Stimulated activated CD8-positive, alpha-beta memory T cell treated with anti-CD3 and anti-CD28 coated beads, Interleukin-12 subunit alpha, Interleukin-12 subunit beta, amount 100 ng/mL, for 4 hours (primary cell): ENCODE data around the gene PIGT.
"Not testable (repeated sequence)": the region's sequence is repeated elsewhere in the genome, so short reads cannot be mapped to it uniquely, and the experiment has no call there.

Experiments used
- DNase-seq: peaks from one replicate; pipeline ENCODE4 v3.0.0-alpha.2; 2020; ENCODE audit warnings: low read depth

Gene PIGT

DNA sequence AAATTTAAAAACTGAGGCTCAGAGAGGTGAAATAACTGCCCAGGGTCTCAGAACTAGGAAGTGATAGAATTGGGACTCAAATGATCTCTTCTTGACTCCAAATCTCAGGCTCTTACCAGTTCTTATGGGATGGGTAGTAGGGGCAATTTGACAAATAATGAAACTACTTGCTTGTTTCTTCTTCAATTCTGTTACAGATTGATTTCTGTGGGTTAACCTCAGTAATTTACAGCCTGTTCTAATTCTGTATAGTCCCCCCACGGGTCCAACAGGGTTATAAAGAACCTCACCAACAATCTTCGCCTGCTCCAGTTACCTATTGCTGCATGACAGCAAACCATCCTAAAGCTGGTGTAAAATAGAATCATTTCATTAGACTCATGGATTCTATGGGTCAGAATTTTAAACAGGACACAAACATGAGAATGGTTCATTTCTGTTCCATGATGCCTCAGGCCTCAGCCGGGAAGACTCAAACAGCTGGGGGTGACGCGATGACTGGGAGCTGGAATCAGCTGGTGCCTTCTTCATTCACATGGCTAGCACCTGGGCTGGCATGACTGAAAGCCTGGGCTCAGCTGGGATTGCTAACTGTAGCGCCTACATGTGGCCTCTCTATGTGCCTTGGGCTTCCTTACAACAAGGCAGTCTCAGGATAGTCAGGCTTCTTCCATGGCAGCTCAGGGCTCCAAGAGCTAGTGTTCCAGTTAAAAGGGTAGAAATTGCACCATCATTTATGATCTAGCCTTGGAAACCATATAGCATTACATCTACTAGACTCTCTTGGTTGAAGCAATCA, 47.0 kb downstream of the PIGT start:
- DNase-seq = no peak

DNA sequence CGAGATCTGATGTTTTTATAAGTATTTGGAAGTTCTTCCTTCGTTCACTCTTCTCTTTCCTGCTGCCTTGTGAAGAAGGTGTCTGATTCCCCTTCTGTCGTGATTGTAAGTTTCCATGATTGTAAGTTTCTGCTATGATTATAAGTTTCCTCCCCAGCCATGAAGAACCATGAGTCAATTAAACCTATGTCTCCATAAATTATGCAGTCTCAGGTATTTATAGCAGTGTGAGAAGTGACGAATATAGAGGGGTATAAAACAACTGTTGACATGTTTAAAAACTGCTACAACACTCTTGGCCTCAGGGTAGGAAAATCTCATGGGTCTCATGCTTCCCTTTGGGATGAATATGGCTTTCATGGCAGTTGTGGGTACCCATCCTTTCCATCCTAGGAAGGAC, 47.8 kb downstream of the PIGT start:
- no peak for DNase-seq

DNA sequence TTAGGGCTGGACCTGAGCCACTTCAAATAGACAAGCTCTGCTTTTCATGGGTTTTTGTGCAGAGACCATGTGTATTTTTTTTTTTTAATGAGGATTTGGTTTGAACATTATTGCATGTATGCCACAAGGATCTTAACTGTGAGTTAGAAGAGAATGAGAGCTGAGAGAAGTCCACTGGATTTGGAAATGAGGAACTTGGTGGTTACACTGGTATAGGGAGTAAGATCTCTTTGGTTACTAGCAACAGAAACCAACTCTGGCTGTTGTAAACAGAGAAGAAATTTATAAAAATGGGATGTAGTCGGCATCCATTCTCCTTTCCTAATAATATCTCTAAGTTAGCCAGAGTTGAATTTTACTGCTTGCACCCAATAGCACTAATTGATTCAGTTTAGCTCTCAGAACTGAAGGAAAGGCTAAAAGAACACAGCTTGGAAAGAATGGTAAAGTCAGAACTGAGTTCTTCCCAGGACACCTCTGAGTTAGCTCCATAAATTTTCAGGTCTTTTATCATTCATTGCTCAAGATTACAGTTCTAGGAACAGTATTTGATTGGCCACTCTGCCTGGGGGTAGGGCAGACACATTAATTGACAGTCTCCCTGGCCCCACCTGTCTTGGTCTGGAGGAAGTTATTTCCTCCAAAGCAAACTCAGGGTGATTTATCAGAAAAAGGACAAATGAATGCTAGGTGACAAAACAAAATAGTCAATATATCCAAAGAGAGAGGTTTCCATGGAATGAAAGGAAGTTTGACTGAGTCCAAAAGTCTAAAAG, 49.7 kb downstream of the PIGT start:
- DNase-seq = no peak

DNA sequence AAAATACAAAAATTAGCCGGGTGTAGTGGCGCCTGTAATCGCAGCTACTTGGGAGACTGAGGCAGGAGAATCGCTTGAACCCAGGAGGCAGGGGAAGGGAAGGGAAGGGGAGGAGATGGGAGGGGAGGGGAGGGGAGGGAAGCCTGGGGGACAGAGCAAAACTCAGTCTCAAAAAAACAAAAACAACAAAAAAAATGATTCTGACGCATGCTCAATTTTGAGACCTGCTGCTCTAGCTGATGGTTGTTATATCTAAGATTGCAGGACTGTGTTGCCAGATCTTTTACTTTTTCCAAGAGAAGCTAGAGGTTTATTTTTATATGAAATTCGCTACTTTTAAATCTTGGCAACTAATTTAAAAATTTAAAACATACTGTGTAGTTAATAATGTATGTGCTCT, 51.2 kb downstream of the PIGT start:
- DNase-seq = no peak

DNA sequence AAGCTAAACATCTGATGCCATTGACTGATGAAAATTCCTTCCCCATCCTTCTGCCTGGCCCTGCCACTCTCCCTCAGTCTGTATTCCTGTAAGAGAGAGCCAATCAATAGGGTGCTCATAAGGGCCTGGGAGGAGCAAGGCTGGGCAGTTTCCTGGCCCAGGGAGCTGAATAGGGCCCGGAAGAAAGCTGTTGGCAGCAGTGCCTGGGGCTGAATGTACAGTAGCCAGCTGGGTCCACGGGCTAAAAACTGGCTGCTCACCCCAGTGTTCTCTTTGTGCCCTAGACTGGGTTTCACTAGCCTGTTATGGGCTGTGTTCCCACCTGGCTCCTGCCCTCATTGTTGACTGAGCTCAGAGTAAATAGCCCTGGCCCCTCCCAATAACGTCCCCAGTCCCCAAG, 51.9 kb downstream of the PIGT start:
- no peak for DNase-seq

DNA sequence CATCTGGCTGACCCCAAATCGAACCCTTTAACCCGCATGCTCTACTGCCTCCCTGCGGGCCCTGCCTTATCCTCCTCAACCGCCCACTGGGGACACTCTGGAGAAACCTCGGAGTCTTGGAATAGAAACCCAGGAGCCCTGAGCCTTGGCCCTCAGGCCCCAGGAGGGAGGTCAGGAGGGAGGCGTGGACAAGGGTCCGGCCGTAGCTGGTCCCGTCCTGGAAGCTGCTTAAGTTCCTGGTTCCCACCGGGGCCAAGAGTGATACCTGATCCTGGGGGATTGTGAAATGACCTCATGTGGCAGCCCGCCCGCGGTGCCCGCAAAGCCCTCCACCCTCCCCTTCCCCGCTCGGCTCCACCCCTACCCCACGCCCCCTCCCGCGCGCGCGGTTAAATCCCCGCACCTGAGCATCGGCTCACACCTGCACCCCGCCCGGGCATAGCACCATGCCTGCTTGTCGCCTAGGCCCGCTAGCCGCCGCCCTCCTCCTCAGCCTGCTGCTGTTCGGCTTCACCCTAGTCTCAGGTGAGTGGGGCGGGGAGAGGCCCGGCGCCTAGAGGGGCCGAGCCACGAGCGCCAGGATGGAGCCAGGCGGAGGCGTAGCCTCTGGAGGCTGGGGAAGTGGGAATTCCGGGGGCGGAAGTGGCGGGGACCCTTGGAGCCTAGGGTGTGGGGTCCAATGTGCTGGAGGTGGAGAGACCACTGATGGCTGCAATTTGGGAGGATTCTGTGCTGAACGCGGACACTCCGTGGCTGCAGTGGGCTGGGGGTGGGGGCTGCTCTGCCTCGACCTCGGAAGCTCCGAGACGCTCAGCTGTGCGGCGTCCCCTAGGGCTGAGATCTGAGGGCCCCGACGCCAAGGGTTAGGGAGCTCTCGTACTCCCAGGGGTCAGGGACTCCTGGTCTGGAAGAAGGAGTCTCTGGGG, 53.7 kb downstream of the PIGT start, which contains the start of gene WFDC2:
Gene WFDC2, plus strand, starts transcription at position 418 of the 926 bp plus-strand sequence. Its CDS starts 29 bp downstream, at position 447.
- DNase-seq = no peak

DNA sequence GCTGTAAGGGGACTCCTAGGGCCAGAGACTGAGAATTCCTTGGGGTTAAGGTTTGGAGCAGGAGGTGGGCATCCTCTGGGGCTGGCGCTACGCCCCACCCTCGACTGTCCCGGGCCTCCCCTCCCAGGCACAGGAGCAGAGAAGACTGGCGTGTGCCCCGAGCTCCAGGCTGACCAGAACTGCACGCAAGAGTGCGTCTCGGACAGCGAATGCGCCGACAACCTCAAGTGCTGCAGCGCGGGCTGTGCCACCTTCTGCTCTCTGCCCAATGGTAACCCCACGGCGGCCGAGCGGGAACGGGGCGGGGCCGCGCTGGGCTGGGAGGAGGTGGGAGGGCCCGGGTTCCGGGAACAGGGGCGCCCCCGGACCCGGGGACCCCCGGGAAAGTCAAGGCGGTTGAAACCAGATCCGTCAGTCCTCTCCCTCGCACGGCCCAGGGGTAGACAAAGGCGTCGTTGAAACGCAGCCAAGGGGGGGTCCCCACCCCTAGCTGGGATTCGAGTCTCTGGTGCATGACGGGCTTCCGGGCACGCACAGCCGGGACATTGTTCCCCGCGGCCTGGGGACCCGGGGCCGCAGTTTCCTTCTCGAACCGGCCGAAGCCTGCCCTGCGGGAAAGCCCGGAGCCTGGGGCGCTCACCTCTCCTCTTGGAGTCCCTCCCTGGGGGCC, 54.5 kb downstream of the PIGT start:
- no peak for DNase-seq

DNA sequence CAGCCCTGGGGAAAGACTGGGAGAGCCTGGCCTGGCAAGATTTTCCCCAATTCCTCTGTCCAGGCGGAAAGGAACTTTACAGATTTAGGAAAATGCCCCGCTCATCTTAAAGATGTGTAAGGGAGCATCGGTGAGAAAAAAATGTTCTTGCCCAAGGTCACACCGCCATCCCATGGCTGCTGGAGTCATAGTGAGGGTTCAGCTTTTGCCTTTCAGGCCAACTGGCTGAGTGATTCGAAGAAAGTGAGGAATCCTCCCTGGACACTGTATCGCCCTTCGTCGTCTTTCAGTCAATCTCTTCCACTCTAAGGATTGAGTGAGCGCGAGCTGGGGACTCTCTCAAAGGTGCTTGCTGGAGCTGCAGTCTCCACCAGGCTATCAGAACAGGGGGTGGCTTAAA, 55.0 kb downstream of the PIGT start:
- DNase-seq = no peak

DNA sequence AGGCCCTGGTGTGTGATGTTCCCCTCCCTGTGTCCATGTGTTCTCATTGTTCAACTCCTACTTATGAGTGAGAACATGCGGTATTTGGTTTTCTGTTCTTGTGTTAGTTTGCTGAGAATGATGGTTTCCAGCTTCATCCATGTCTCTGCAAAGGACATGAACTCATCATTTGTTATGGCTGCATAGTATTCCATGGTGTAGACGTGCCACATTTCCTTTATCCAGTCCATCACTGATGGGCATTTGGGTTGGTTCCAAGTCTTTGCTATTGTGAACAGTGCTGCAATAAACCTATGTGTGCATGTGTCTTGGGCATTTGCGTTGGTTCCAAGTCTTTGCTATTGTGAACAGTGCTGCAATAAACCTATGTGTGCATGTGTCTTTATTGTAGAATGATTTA, 56.3 kb downstream of the PIGT start:
- DNase-seq = not testable (repeated sequence)
